HG03439 (cell line): ENCODE data around the gene KLF13.

Experiments used
- ATAC-seq: cut with Tn5 transposase; IDR thresholded peaks from one replicate; pipeline ENCODE4 v1.9.1; 2021; ENCODE audit warnings: mild to moderate bottlenecking, moderate library complexity; ENCODE audit not compliant: unreplicated experiment

The KLF13 gene

DNA sequence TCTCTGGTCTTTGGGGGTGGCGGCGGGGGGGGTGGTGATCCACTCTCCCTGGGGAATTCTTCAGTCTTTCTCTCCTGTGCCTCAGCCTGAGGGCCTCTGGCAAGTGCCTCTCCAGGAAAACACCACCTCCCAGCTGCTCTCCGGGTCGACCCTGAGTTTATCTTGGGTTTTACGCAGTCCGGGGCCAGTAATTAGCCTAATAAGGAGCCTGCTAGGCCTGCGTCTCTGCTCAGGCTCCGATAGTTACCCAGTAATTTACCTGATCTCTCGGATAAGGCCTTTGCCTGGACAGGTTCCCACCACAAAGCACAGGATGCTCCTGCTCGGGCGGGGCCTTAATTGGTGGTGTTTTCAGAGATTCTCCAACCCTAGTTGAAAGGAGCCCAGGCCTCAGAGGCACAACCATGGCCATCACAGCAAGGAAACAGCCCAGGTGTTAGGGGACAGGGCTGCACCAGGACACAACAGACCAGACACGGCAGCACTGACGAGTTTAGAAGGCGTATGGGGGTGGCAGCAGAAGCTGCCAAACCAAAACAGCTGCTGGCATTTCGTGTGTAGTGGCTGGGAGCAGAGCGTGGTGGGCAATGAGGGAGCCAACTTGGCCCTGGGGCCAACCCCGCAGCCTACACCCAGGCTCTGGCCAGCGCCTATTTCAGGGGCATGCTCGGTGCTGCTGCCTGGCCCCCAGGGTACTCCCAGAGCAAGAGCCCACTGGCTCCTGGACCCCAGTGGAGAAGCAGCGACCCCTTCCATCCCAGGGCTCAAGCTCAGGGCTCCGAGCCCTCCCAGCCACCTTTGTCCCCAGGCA is 71.4 kb downstream of the KLF13 start:
- no peak for ATAC-seq

- no peak for ATAC-seq
Measured at GRCh38 chr15:31398677-31399301, 72.2 kb downstream of the KLF13 start.

DNA sequence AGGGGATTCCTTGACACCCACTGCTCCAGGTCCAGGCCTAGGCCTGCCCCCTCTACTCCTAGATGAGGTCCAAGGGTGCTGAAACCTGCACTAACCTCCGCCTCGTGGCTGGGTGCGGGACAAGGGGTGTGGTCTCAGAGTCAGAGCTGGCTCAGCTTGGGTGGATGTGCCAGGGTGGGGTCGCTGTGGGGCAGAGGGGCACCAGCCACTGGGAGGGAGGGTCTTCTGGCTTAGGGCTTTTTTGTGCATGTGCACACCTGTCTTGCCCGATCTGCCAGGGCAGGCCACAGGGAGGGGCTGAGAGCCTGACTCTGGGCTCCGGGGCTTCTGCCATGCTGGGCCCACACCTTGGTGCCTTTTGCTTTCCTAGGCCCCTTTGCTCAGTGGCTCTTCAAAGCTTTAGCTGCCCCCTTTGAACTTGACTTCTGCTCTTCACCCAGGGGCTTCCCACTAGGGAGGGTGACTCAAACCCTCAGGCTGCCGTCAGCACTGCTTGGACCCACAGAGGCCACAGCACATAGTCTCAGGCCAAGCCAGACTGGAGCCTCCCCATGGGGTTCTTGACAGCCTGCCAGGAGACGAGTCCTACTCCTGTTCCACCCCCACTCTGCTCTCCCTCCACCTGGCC is 73.0 kb downstream of the KLF13 start:
- no peak for ATAC-seq

GRCh38 chr15:31400222-31400927 is 73.7 kb downstream of the KLF13 start:
- no peak for ATAC-seq

DNA sequence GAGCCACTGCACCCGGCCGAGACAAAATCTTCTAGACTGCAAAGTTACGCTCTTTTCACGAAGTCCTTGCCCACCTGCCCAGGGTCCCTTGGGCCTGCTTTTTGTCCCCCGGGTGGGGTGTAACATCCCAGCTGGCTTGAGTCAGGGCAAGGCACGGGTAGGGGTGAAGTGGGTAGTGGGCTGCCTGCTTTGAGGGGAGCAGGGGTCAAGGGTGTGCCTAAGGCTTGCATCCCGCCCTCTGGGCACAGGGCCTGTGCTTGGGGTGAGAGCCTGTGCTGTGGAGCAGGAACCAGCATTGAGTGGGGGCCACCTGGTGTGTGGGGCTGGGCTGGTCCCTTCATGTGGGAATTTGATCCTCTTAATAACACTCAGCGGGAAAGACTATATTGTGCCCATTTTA is 74.6 kb downstream of the KLF13 start:
- ATAC-seq = no peak

DNA sequence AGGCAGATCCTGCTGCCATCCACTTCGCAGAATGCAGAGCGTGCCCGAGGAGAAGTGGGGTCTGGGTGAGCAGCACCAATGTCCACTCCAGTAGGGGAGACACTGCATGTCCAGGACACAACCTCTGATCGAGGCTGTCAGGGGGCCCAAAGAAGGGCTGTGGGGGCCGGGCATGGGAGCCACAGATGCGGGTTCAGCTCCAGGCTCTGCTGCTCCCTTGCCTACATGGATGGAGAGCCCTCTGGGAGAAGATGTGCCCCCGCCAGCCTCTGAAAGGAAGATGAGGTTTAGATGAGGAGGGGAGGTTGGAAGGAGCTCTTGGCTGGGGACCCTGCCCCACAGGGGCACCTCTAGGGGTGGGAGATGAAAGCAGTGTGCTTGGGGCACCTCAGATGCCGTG is 75.4 kb downstream of the KLF13 start:
- ATAC-seq = no peak

DNA sequence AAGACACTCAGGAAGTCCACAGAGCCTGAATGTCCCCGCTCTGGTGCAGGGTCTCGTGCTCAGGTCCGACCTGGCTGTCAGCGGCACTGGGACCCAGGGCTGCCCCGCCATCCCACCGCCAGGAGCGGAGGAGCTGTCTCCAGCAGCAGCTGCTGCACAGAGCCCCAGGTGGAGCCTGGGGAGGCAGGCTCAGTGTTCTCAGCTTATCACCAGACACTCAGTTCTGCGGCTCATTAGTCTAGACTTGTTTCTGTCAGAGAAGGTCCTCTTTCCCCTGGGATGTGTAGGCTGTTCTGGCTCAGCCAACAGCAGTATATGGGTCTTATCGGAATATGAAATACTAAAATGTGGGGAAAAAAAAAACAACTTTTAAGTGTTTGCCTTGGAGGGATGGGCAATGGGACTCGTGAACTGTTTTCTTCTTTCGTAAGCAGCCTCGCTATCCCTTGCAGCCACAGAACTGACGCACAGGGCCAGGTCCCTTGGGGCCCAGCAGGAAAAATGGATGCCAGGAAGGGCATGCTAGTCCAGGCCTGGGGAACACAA is 75.9 kb downstream of the KLF13 start:
- no peak for ATAC-seq

- ATAC-seq = no peak
Measured at GRCh38 chr15:31403096-31403495, 76.5 kb downstream of the KLF13 start.

- ATAC-seq = no peak
Measured at GRCh38 chr15:31403606-31404005, 77.0 kb downstream of the KLF13 start.

DNA sequence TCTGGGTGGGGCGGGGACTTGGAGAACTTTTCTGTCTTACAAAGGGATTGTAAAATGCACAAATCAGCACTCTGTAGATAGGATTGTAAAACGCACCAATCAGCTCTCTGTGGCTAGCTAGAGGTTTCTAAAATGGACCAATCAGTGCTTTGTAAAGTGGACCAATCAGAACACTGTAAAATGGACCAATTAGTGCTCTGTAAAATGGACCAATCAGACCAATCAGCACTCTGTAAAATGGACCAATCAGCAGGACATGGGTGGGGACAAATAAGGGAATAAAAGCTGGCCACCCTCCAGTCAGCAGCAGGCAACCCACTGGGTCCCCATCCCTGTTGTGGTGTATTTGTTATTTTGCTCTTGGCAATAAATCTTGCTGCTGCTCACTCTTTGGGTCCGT is 77.7 kb downstream of the KLF13 start:
- no peak for ATAC-seq

GRCh38 chr15:31405200-31405920 is 78.7 kb downstream of the KLF13 start:
- no peak for ATAC-seq

DNA sequence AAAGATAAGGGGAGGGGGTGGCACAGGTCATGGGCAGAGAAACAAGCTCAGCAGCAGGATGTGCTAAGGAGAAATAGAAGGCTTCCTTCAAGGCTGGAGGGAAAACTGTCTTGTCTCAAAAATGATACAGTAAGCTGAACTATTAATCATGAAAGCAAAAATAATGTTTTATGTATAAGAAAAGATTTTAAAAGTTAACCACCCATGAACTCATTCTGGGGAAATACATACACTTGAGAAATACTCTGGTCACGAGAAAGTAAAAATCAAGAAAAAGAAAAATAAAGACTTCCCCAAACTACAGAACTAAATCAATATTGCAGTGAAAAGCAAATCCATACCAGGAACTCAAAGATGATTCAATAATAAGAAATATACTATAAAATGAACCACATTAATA is 80.7 kb downstream of the KLF13 start:
- ATAC-seq = no peak

GRCh38 chr15:31407851-31408250 is 81.2 kb downstream of the KLF13 start:
- ATAC-seq = no peak

DNA sequence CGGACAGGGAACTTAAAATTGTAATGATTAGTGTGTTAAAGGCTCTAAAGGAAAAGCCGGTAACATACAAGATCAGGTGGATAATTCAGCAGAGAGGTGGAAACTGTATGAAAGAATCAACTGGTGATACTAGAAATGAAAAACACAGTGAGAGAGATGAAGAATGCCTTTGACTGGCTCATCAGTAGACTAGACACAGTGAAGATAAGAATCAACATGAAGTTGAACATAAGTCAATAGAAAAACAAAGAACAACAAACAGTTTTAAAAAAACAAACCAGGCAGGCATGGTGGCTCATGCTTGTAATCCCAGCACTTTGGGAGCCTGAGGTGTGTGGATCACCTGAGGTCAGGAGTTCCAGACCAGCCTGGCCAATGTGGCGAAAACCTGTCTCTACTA is 82.1 kb downstream of the KLF13 start:
- ATAC-seq = no peak

DNA sequence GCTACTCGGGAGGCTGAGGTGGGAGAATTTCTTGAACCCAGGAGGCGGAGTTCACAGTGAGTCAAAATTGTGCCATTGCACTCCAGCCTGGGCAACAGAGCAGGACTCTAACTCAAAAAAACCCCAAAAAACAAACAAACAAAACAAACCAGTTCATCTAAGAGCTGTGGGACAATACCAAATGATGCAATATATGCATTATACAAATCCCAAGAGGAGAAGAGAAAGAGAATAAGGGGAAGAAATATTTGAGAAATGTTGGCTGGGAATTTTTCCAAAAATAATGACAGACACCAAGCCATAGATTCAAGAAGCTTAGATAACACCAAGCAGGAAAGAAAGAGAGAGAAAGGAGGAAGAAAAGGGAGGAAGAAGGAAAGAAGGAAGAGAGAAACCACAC is 82.5 kb downstream of the KLF13 start:
- ATAC-seq = no peak

DNA sequence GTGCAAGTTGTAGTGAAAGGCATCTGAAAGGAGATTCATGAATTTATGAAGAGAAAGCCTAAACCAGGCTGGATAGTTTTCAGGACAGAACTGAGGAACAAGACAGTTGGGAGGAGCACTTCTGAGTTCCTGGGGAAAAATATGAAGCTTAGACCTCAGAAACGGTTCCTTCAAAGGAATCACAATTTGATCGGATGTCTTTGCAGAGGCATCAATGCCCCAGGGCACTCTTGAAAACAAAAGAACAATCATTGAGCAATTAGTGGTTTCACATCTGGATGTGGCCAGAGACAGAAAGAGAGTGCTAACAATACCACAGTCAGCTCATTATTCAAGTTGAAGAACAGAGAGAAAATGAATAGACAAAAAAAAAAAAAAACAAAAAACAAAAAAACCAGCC is 86.2 kb downstream of the KLF13 start:
- no peak for ATAC-seq

- no peak for ATAC-seq
Measured at GRCh38 chr15:31415201-31415600, 88.6 kb downstream of the KLF13 start.

DNA sequence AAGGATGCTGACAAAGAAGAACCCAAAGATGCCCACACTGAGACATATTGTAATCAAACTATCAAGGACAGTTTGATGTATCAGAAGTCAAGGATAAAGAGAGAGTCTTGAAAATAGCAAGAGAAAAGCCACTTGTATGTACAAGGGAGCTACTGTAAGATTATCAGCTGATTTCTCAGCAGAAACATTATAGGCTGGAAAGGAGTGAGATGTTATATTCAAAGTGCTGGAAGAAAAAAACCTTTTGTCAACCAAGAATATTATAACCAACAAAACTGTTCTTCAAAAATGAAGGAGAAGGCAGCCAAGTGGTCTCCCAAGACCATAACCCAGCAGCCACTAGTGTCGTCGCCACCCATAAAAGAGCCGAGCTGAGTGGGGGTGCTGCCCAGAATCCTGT is 93.2 kb downstream of the KLF13 start:
- no peak for ATAC-seq

DNA sequence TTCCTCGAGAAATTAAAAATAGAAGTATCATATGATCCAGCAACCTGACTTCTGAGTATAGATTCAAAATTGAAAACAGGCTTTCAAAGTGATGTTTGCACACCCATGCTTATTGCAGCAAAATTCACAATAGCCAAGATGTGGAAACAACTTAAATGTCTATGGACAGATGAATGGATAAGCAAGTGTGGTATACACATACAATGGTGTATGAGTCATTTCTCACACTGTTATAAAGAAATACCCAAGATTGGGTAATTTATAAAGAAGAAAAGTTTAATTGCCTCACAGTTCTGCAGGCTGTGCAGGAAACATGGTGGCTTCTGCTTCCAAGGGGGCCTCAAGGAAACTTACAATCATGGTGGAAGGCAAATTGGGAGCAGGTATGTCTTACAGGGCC is 100.8 kb downstream of the KLF13 start:
- no peak for ATAC-seq
